Endodermal cell (in vitro differentiated cells): ENCODE results near the gene ZCWPW2. TPM values are rescaled to one million over a fixed set of nuclear protein-coding genes. Genes with fewer than 3 reads are reported as not detected.

ENCODE experiments used
- DNase-seq: peaks from one replicate; pipeline ENCODE4 v3.0.0-alpha.2; 2017
- H3K27ac ChIP-seq: 2 replicates; pipeline ENCODE4 v1.5.1; 2013; ENCODE audit warnings: mild to moderate bottlenecking, low read depth, low read length, moderate library complexity
- H3K27me3 ChIP-seq: 2 replicates; pipeline ENCODE4 v1.6.1; 2013; ENCODE audit warnings: mild to moderate bottlenecking, low read length, moderate library complexity; ENCODE audit not compliant: insufficient read depth, control insufficient read depth, poor library complexity, severe bottlenecking
- H3K36me3 ChIP-seq: 2 replicates; pipeline ENCODE4 v1.7.0; 2013; ENCODE audit warnings: mild to moderate bottlenecking, low read length, moderate library complexity; ENCODE audit not compliant: control insufficient read depth, insufficient read depth
- H3K4me1 ChIP-seq: one replicate; pipeline ENCODE4 v1.7.0; 2013; ENCODE audit warnings: low read length; ENCODE audit not compliant: control insufficient read depth, insufficient read depth
- H3K4me3 ChIP-seq: 2 replicates; pipeline ENCODE4 v1.5.1; 2013; ENCODE audit warnings: mild to moderate bottlenecking, low read length, moderate library complexity
- H3K9ac ChIP-seq: 2 replicates; pipeline ENCODE4 v1.6.1; 2013; ENCODE audit warnings: mild to moderate bottlenecking, low read length, moderate library complexity; ENCODE audit not compliant: poor library complexity, severe bottlenecking; ENCODE audit errors: extremely low read depth
- H3K9me3 ChIP-seq: 2 replicates; pipeline ENCODE4 v1.6.1; 2013; ENCODE audit warnings: mild to moderate bottlenecking, low read length, moderate library complexity; ENCODE audit not compliant: control insufficient read depth
- H3K27ac Mint-ChIP-seq: 2 replicates; pipeline ENCODE4 v1.8.0; 2020; ENCODE audit warnings: mixed read lengths
- H3K27me3 Mint-ChIP-seq: 2 replicates; pipeline ENCODE4 v1.8.0; 2021; ENCODE audit warnings: mild to moderate bottlenecking, mixed read lengths; ENCODE audit not compliant: insufficient read depth
- H3K36me3 Mint-ChIP-seq: 2 replicates; pipeline ENCODE4 v1.8.0; 2020; ENCODE audit warnings: low read depth, mixed read lengths
- H3K4me1 Mint-ChIP-seq: 2 replicates; pipeline ENCODE4 v1.8.0; 2020; ENCODE audit warnings: mixed read lengths
- H3K4me3 Mint-ChIP-seq: 2 replicates; pipeline ENCODE4 v1.8.0; 2020; ENCODE audit warnings: mild to moderate bottlenecking, moderate library complexity, mixed read lengths
- H3K9me3 Mint-ChIP-seq: 2 replicates; pipeline ENCODE4 v1.8.0; 2020; ENCODE audit warnings: mild to moderate bottlenecking, mixed read lengths
- CTCF ChIP-seq: fragments of 200-600 bp; sonication (generic); conservative IDR thresholded peaks from 2 replicates; pipeline ENCODE4 v1.5.0; 2021; ENCODE audit warnings: antibody characterized with exemption, mild to moderate bottlenecking
- WGBS, 2 experiments: methylation state at CpG; one replicate each; pipeline versions ENCODE4 v1.1.5 to v1.1.7; 2013; ENCODE audit warnings: missing lambda C conversion rate in 2 of 2, mixed read lengths in 1 of 2; ENCODE audit not compliant: insufficient coverage in 1 of 2, insufficient read length in 1 of 2; 5-methylcytosine and 5-hydroxymethylcytosine counted together
- total RNA-seq, 2 donors: library from RNA; stranded (reverse); fragmentation: NEBNext Ultra II Directional in 1 of 2; extraction: Animal tissue kit (Norgen Biotek cat#: 25700) in 1 of 2; gene quantifications; 2 replicates in 1 of 2; 3 replicates in 1 of 2; pipeline ENCODE4 v1.2.1, GENCODE V29; 2021

ZCWPW2 gene
- total RNA-seq, 2 donors from 2014 or later = 0.82 TPM; not detected in 1

GRCh38 chr3:28502397-28502937, 153.9 kb downstream of the ZCWPW2 start:
- no peaks in the 10 kb centered on the region for H3K9me3 ChIP-seq
- H3K27me3 ChIP-seq = no peaks in the 10 kb centered on the region
- Mint-ChIP-seq H3K36me3 (no peaks in the 10 kb centered on the region), H3K4me1 (peaks cover 20% of the 10 kb centered on the region), H3K27ac (no peak overlapping the region), H3K9me3 (no peaks in the 10 kb centered on the region), H3K27me3 (no peaks in the 10 kb centered on the region), H3K4me3 (no peak overlapping the region)
- no peak for TF ChIP-seq CTCF
- peak; percentile 49 for DNase-seq
- no peak overlapping the region for H3K4me3 ChIP-seq
- 58 to 100% methylated on average over 1 to 6 of the region's 6 CpGs for WGBS, 2 experiments
- H3K27ac ChIP-seq = peak overlapping the region; percentile 34
- H3K4me1 ChIP-seq = no peaks in the 10 kb centered on the region
- no peaks in the 10 kb centered on the region for H3K36me3 ChIP-seq
- H3K9ac ChIP-seq = no peak overlapping the region

- H3K27ac ChIP-seq = peak overlapping the region; percentile 52
- H3K4me1 Mint-ChIP-seq = peaks cover 20% of the 10 kb centered on the region
- no peaks in the 10 kb centered on the region for H3K36me3 ChIP-seq
- H3K4me3 Mint-ChIP-seq = no peak overlapping the region
- 50% methylated on average over 1 of the region's 1 CpG; no CpG with 5 or more reads in 1 of the 2 experiments for WGBS, 2 experiments
- no peak for TF ChIP-seq CTCF
- H3K27ac Mint-ChIP-seq = no peak overlapping the region
- no peaks in the 10 kb centered on the region for H3K4me1 ChIP-seq
- no peaks in the 10 kb centered on the region for H3K9me3 Mint-ChIP-seq
- H3K36me3 Mint-ChIP-seq = no peaks in the 10 kb centered on the region
- H3K9ac ChIP-seq = no peak overlapping the region
- no peaks in the 10 kb centered on the region for H3K9me3 ChIP-seq
- no peak overlapping the region for H3K4me3 ChIP-seq
- no peaks in the 10 kb centered on the region for H3K27me3 Mint-ChIP-seq
- DNase-seq = no peak
- H3K27me3 ChIP-seq = no peaks in the 10 kb centered on the region
Observed at GRCh38 chr3:28504976-28505375, 156.5 kb downstream of the ZCWPW2 start.

- no peak overlapping the region for H3K9ac ChIP-seq
- H3K4me3 Mint-ChIP-seq = no peak overlapping the region
- no peaks in the 10 kb centered on the region for H3K4me1 Mint-ChIP-seq
- H3K4me3 ChIP-seq = no peak overlapping the region
- no peak for TF ChIP-seq CTCF
- no peak overlapping the region for H3K27ac ChIP-seq
- no peaks in the 10 kb centered on the region for H3K9me3 Mint-ChIP-seq
- H3K27me3 Mint-ChIP-seq = no peaks in the 10 kb centered on the region
- no peaks in the 10 kb centered on the region for H3K9me3 ChIP-seq
- no peaks in the 10 kb centered on the region for H3K4me1 ChIP-seq
- no peaks in the 10 kb centered on the region for H3K36me3 ChIP-seq
- H3K27me3 ChIP-seq = no peaks in the 10 kb centered on the region
- H3K27ac Mint-ChIP-seq = no peak overlapping the region
- 85 to 89% methylated on average over 3 of the region's 3 CpGs for WGBS, 2 experiments
- DNase-seq = no peak
- H3K36me3 Mint-ChIP-seq = no peaks in the 10 kb centered on the region
Observed at GRCh38 chr3:28521663-28522062, 173.1 kb downstream of the ZCWPW2 start.
